Mesenchymal stem cell (in vitro differentiated cells and primary cell): ENCODE results near the gene MEX3C.

ENCODE experiments used
- DNase-seq: peaks from one replicate; pipeline ENCODE4 v3.0.0-alpha.2; 2013
- H2AFZ ChIP-seq: one replicate; pipeline ENCODE4 v1.6.1; 2013; ENCODE audit warnings: low read depth, mild to moderate bottlenecking, control low read depth, inconsistent platforms, low read length, moderate library complexity
- H2AK5ac ChIP-seq: 2 replicates; pipeline ENCODE4 v1.6.1; 2013; ENCODE audit warnings: low read length, moderate library complexity, mild to moderate bottlenecking, inconsistent platforms; ENCODE audit not compliant: severe bottlenecking
- H2BK120ac ChIP-seq: one replicate; pipeline ENCODE4 v1.6.1; 2013; ENCODE audit warnings: low read depth, mild to moderate bottlenecking, inconsistent platforms, low read length, moderate library complexity
- H2BK12ac ChIP-seq, 2 experiments: one replicate each; pipeline ENCODE4 v1.6.1; 2013; ENCODE audit warnings: inconsistent platforms in 2 of 2, low read length in 2 of 2, mild to moderate bottlenecking in 2 of 2, moderate library complexity in 2 of 2, control low read depth in 1 of 2
- H2BK15ac ChIP-seq: one replicate; pipeline ENCODE4 v1.6.1; 2013; ENCODE audit warnings: mild to moderate bottlenecking, low read depth, inconsistent platforms; ENCODE audit not compliant: poor library complexity, severe bottlenecking
- H2BK5ac ChIP-seq: 2 replicates; pipeline ENCODE4 v1.6.1; 2013; ENCODE audit warnings: low read depth, mild to moderate bottlenecking, low read length, control low read depth, inconsistent platforms; ENCODE audit not compliant: poor library complexity, severe bottlenecking
- H3K14ac ChIP-seq, 2 experiments: one replicate each; pipeline ENCODE4 v1.6.1; 2013; ENCODE audit warnings: inconsistent platforms in 2 of 2, low read length in 2 of 2, control low read depth in 1 of 2, mild to moderate bottlenecking in 1 of 2, moderate library complexity in 1 of 2
- H3K18ac ChIP-seq, 2 experiments: one replicate each; pipeline ENCODE4 v1.6.1; 2013; ENCODE audit warnings: inconsistent platforms in 2 of 2, low read length in 2 of 2, control low read depth in 1 of 2, low read depth in 1 of 2, mild to moderate bottlenecking in 1 of 2
- H3K23ac ChIP-seq, 2 experiments: one replicate each; pipeline ENCODE4 v1.6.1; 2013; ENCODE audit warnings: inconsistent platforms in 2 of 2, low read length in 2 of 2, mild to moderate bottlenecking in 2 of 2, moderate library complexity in 2 of 2, control low read depth in 1 of 2
- H3K27ac ChIP-seq: 2 replicates; pipeline ENCODE4 v1.5.1; 2013; ENCODE audit warnings: mild to moderate bottlenecking, moderate library complexity, low read length, control low read depth, inconsistent platforms; ENCODE audit not compliant: poor library complexity, severe bottlenecking
- H3K27me3 ChIP-seq, 2 experiments: 2 replicates each; pipeline versions ENCODE4 v1.6.1 to v1.7.0; 2013; ENCODE audit warnings: low read length in 2 of 2, mild to moderate bottlenecking in 2 of 2, moderate library complexity in 2 of 2, control low read depth in 1 of 2, inconsistent platforms in 1 of 2; ENCODE audit not compliant: control insufficient read depth in 1 of 2, insufficient read depth in 1 of 2
- H3K36me3 ChIP-seq, 2 experiments: 2 replicates each; pipeline versions ENCODE4 v1.6.1 to v1.7.0; 2013; ENCODE audit warnings: low read length in 2 of 2, control low read depth in 1 of 2, inconsistent platforms in 1 of 2, low read depth in 1 of 2, mild to moderate bottlenecking in 1 of 2; ENCODE audit not compliant: insufficient read depth in 2 of 2, control insufficient read depth in 1 of 2
- H3K4ac ChIP-seq, 2 experiments: one replicate each; pipeline ENCODE4 v1.6.1; 2013; ENCODE audit warnings: inconsistent platforms in 2 of 2, low read length in 2 of 2, mild to moderate bottlenecking in 2 of 2, moderate library complexity in 2 of 2, control low read depth in 1 of 2, low read depth in 1 of 2
- H3K4me1 ChIP-seq: 2 replicates; pipeline ENCODE4 v1.6.1; 2013; ENCODE audit warnings: low read depth, low read length, control low read depth; ENCODE audit not compliant: control insufficient read depth, insufficient read depth
- H3K4me2 ChIP-seq: 2 replicates; pipeline ENCODE4 v1.6.1; 2013; ENCODE audit warnings: low read length, mild to moderate bottlenecking, inconsistent platforms; ENCODE audit not compliant: poor library complexity, severe bottlenecking
- H3K4me3 ChIP-seq, 2 experiments: 2 replicates each; pipeline versions ENCODE4 v1.5.1 to v1.7.0; 2013; ENCODE audit warnings: low read length in 2 of 2, mild to moderate bottlenecking in 2 of 2, control low read depth in 1 of 2, low read depth in 1 of 2; ENCODE audit not compliant: insufficient read depth in 1 of 2
- H3K79me1 ChIP-seq: replicated peaks from 2 replicates; pipeline ENCODE4 v1.6.1; 2013; ENCODE audit warnings: mild to moderate bottlenecking, control low read depth, low read length, inconsistent platforms; ENCODE audit not compliant: poor library complexity, severe bottlenecking
- H3K9ac ChIP-seq: 2 replicates; pipeline ENCODE4 v1.7.0; 2013; ENCODE audit warnings: mild to moderate bottlenecking, low read length, moderate library complexity
- H3K9me3 ChIP-seq: 2 replicates; pipeline ENCODE4 v1.7.0; 2013; ENCODE audit warnings: mild to moderate bottlenecking, low read length; ENCODE audit not compliant: control insufficient read depth
- H4K8ac ChIP-seq: one replicate; pipeline ENCODE4 v1.6.1; 2013; ENCODE audit warnings: inconsistent platforms, mild to moderate bottlenecking, low read length, moderate library complexity
- H4K91ac ChIP-seq: one replicate; pipeline ENCODE4 v1.6.1; 2013; ENCODE audit warnings: mild to moderate bottlenecking, low read length, inconsistent platforms
- WGBS: methylation state at CpG from one replicate; pipeline ENCODE4 v1.1.7; 2013; ENCODE audit warnings: mixed read lengths; 5-methylcytosine and 5-hydroxymethylcytosine counted together

The MEX3C gene

GRCh38 chr18:51193621-51194287 lies 3.7 kb downstream of the MEX3C start:
- Histone ChIP-seq H3K4me3 (peak overlapping the region in 1 of 2 experiments; percentile 96), H3K79me1 (no peaks in the 10 kb centered on the region), H3K18ac (no peak overlapping the region), H2BK120ac (no peak overlapping the region), H3K27ac (no peak overlapping the region), H2BK5ac (no peak overlapping the region), H2BK12ac (no peak overlapping the region), H3K4me2 (peak overlapping the region; percentile 14), H3K36me3 (no peaks in the 10 kb centered on the region), H3K27me3 (no peaks in the 10 kb centered on the region), H3K9ac (peak overlapping the region; percentile 94), H2AFZ (no peak overlapping the region), H3K4me1 (peaks cover 1% of the 10 kb centered on the region), H3K14ac (no peak overlapping the region), H2BK15ac (no peak overlapping the region), H4K8ac (no peak overlapping the region), H4K91ac (no peak overlapping the region), H3K23ac (no peak overlapping the region), H3K4ac (no peak overlapping the region), H2AK5ac (no peak overlapping the region), H3K9me3 (no peaks in the 10 kb centered on the region)
- DNase-seq: peak; percentile 37
- WGBS: 71% methylated on average over 5 of the region's 5 CpGs

GRCh38 chr18:51192696-51193095 lies 4.8 kb downstream of the MEX3C start:
- H2BK120ac ChIP-seq: no peak overlapping the region

GRCh38 chr18:51192026-51192425 lies 5.5 kb downstream of the MEX3C start:
- no peak overlapping the region for H3K4me3 ChIP-seq
- H3K9me3 ChIP-seq: no peaks in the 10 kb centered on the region
- no peaks in the 10 kb centered on the region for H3K27me3 ChIP-seq
- no peaks in the 10 kb centered on the region for H3K79me1 ChIP-seq
- H3K23ac ChIP-seq: no peak overlapping the region
- no peak overlapping the region for H3K18ac ChIP-seq
- no peak overlapping the region for H3K4ac ChIP-seq
- H4K91ac ChIP-seq: no peak overlapping the region
- no peak overlapping the region for H2AFZ ChIP-seq
- H2BK120ac ChIP-seq: no peak overlapping the region
- WGBS: 100% methylated on average over 1 of the region's 2 CpGs
- no peak overlapping the region for H3K4me2 ChIP-seq
- no peak overlapping the region for H2BK5ac ChIP-seq
- no peak overlapping the region for H2BK15ac ChIP-seq
- H2AK5ac ChIP-seq: no peak overlapping the region
- H3K9ac ChIP-seq: no peak overlapping the region
- no peaks in the 10 kb centered on the region for H3K36me3 ChIP-seq
- H4K8ac ChIP-seq: no peak overlapping the region
- no peak for DNase-seq
- H3K4me1 ChIP-seq: peaks cover 4% of the 10 kb centered on the region
- no peak overlapping the region for H3K27ac ChIP-seq
- H2BK12ac ChIP-seq: no peak overlapping the region
- H3K14ac ChIP-seq: no peak overlapping the region

More at GRCh38 chr18:51192696-51193095, 4.8 kb downstream of the MEX3C start:
- 57% methylated on average over 2 of the region's 3 CpGs for WGBS
- no peak overlapping the region for H3K18ac ChIP-seq
- no peak overlapping the region for H2BK15ac ChIP-seq
- H4K91ac ChIP-seq: no peak overlapping the region
- H3K9ac ChIP-seq: no peak overlapping the region
- H3K9me3 ChIP-seq: no peaks in the 10 kb centered on the region
- no peak overlapping the region for H2AK5ac ChIP-seq
- no peak overlapping the region for H3K4me2 ChIP-seq
- no peak overlapping the region for H2AFZ ChIP-seq
- H3K23ac ChIP-seq: no peak overlapping the region
- H3K27me3 ChIP-seq: no peaks in the 10 kb centered on the region
- no peak overlapping the region for H2BK12ac ChIP-seq
- no peak for DNase-seq
- H4K8ac ChIP-seq: no peak overlapping the region
- no peak overlapping the region for H2BK5ac ChIP-seq
- peaks cover 4% of the 10 kb centered on the region for H3K4me1 ChIP-seq
- no peak overlapping the region for H3K4me3 ChIP-seq
- no peaks in the 10 kb centered on the region for H3K79me1 ChIP-seq
- no peak overlapping the region for H3K27ac ChIP-seq
- no peak overlapping the region for H3K14ac ChIP-seq
- no peak overlapping the region for H3K4ac ChIP-seq
- no peaks in the 10 kb centered on the region for H3K36me3 ChIP-seq

- H3K18ac ChIP-seq: no peak overlapping the region
- no peak overlapping the region for H3K23ac ChIP-seq
- H2BK5ac ChIP-seq: no peak overlapping the region
- H3K4ac ChIP-seq: no peak overlapping the region
- H2BK120ac ChIP-seq: no peak overlapping the region
- H3K27me3 ChIP-seq: no peaks in the 10 kb centered on the region
- no peak overlapping the region for H2BK12ac ChIP-seq
- H3K79me1 ChIP-seq: no peaks in the 10 kb centered on the region
- H3K14ac ChIP-seq: no peak overlapping the region
- H3K9me3 ChIP-seq: no peaks in the 10 kb centered on the region
- H4K8ac ChIP-seq: no peak overlapping the region
- H4K91ac ChIP-seq: no peak overlapping the region
- no peak for DNase-seq
- H2AFZ ChIP-seq: no peak overlapping the region
- H3K4me2 ChIP-seq: no peak overlapping the region
- no peak overlapping the region for H2AK5ac ChIP-seq
- no peaks in the 10 kb centered on the region for H3K36me3 ChIP-seq
- no peak overlapping the region for H2BK15ac ChIP-seq
- no peak overlapping the region for H3K9ac ChIP-seq
- H3K4me3 ChIP-seq: no peak overlapping the region
- H3K27ac ChIP-seq: no peak overlapping the region
- WGBS: 100% methylated on average over 2 of the region's 4 CpGs
- peaks cover 4% of the 10 kb centered on the region for H3K4me1 ChIP-seq
Observed at GRCh38 chr18:51191128-51191717, 6.3 kb downstream of the MEX3C start.
